ENCODE data around the gene FRZB.

DNA sequence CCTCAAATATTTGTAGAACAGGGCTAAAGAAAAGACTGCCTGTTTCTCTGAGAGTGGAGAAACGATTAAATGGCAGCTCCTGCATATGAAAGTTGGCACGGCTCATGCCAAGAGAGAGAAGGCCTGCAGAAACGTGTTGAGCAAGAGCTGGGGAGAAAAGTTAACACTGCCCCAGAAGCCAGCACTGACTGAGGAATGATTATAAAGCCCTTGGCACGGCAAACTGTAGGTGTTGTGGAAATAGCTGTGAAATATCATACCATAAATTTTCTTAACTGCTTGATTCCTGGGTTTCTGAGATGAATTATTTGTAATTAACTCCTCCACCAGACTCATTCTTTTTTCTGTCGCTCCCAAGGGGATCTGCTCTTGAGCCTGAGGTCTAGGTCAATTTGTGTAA, 4.3 kb downstream of the FRZB start:
- TF ChIP-seq CTCF (IDR thresholded peaks at IDR 0.05) (no peak), POLR2A (IDR thresholded peaks at IDR 0.05) (no peak)
